Anterior cingulate cortex (tissue), 58 donors: ENCODE results near the gene NME3.

Experiments used
- DNase-seq, 58 donors: peaks; one replicate each; lab custom pipeline; 2025; lab: John Stamatoyannopoulos, UW

NME3 gene

DNA sequence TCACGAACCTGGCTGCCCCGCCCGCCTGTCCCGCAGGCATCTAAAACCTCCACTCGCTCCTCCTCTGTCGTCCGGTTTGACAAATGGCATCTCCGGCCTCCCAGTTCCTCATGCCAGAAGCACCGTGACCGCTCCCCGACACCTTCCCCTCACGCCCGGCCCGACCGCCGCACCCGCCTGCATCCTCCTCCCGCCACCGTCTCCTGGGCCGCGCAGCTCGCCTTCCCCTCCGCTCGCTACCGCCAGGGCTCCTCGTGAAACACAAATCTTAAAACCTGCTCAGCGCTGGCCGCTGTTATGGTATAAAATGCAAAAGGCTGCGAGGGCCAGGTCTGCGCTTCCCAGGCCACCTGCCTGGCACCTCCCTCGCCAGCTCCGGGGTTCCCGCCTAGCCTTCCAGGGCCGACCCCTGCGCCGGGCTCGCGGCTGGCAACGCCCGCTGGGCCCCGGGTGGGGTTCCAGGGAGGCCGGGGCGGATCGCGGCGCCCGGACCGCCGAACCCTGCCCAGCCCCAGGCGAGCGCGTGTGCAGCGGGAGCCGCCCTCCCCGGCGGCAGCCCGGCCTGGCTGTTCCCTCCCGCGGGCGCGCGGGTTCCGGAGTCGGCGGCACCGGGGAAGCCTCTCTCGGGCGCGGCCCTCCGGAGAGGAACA lies 10.5 kb upstream of the NME3 start:
- peak in 1 of 58 donors; percentile 41 for DNase-seq

DNA sequence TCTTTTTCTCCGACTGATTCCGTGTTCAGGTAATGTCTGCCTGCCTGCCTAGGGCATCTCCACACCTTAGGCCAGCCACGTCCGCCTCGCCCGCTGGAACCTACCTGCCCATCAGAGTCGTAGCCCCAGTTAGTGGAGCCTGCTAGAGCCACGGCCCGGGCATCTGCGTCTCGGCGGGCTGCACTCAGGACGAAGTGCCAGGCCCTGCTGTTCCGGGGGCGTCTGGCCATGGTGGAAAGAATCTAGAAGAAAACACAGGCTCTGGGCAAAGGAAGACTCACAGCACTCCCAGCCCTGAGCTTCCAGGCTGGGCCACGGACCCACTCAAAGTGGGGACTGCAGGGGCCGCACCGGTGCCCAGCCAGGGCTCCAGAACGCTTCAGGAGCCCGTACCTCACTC lies 9.9 kb upstream of the NME3 start:
- DNase-seq, result no peak

DNA sequence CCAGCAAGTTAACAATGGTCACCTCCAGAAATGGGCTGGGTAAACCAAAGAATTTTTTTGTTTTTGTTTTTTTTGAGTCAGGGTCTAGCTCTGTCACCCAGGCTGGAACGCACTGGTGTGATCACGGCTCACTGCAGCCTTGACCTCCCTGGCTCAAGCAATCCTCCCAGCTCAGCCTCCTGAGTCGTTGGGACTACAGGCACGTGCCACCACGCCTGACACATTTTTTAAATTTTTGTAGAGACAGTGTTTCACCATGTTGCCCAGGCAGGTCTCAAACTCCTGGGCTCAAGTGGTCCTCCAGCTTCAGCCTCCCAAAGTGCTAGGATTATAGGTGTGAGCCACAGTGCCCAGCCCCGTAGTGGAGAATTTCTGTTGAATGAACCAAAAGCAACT lies 9.3 kb upstream of the NME3 start:
- no peak for DNase-seq

- no peak for DNase-seq
Observed at GRCh38 chr16:1779741-1780676, 8.7 kb upstream of the NME3 start.

DNA sequence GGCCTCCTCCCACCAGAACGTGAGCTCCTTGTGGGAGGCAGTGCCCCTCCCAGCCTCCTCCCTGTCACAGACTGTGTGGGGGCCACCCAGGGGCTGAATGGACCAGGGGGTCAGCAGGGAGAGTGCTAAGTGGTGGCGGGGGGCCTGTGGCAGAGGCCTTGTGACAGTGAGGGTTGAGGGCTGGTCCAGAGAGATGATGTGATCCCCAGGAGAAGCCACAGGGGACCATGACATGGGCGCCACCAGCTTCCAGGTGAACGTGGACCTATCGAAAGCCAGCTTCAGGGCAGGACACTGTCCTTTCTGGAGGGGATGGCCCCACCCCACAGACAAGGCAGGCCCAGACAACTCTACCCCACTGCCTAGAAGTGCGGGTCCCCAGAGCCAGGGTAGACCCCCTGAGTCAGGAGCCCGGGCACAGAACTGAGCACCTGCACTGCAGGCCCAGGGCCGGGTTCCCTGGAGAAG lies 7.9 kb upstream of the NME3 start:
- no peak for DNase-seq

DNA sequence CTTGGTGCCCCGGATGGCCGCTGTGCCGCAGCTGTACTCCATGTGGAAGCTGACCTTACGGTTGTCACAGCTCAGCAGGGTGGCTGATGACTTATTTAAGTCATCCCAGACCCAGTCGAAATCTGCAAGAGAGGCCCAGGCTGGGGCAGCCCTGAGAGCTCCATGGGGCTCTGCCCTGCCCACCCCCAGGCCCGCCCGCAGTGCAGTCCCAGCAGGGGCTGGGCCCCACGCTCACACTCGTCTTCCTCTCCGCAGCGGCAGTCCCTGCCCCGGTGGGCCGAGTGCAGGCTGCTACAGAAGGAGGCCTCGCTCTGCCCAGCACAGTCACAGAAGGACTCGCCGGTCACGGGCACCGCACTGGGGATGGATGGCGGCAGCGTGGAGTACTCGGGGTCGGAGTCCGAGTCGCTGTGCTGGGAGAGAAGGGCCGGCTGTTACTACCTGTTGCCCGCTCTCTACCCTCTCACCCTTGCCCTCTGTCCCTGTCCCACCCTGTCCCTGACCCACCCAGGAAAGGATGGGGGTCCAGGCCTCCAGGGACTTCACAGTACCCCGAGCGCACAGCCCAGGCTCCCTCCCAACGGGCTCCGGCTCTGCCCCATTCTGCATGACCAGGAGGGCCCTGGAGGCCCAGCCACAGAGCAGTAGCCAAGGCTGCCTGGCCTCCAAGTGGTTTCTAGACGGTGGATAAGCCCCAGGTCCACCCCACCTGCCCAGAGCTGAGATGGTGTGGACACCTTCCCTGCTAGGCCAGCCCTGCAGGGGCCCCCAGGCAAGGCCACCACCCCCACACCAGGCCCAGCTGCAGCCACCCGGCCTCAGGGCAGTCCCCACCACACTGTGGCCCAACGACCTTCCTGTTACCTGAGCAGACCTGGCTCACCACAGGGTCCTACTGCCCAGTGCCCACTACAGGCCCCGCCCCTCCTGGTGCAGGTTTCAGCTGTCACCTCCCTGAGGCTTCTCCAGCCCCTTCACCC lies 7.1 kb upstream of the NME3 start:
- DNase-seq, result no peak

GRCh38 chr16:1777375-1778199 lies 6.2 kb upstream of the NME3 start:
- no peak for DNase-seq

DNA sequence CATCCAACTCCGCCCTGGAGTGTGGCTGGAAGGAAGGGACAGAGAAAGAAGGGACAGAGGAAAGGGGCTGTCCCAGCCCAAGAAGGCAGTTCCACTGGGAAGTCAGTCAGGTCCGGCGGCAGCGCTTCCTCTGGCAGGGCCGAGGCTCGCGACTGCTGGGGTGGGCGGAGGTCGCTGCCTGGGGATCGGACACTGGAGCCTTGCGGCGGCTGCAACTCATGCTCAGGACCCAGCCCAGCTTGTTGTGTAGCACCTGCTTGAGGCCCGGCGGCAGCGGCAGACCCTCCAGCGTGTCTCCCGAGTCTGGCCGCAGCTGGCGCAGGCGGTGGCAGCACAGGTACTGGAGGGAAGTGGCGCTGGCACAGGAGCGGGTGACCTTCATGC lies 5.6 kb upstream of the NME3 start:
- no peak for DNase-seq

- no peak for DNase-seq
Observed at GRCh38 chr16:1776672-1776955, 5.3 kb upstream of the NME3 start.

GRCh38 chr16:1775846-1776671 lies 4.7 kb upstream of the NME3 start:
- no peak for DNase-seq

DNA sequence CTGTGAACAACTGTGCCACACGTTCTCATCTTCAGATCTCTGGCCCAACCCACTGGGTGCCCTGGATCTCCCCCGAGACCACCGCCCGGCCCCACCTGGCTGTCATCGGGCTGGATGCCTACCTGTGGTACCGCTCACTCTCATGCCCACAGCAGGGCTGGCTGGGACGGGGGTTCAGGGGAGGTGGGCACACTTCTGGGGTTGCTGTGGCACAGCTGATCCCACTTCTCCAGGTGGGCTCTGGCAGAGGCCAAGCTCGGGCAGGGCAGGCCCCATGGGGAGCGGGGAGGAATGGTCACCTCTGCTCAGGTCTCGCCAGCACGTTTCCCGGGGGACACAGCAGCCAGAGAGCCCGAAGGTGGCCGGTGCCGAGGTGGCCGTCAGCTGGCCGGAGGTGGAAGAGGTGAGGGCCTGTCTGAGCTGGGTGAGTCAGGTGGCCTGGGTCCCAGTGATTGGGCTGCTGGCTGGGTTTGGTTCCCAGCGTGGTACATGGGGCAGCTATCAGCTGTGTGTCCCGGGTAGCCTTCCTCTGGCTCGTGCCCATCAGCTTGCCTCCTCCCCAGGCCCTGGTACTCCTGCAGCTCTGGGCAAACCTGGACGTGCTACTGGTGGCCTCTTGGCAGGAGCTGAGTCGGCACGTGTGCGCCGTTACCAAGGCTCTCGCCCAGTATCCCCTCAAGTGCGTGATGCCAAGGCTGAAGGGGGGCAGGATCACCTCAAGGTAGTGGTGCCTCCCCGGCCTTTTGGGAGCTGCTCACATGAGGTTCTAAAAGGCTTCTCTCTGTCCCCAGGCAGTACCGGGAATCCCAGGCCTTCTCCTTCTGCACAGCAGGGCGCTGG lies 3.9 kb upstream of the NME3 start:
- DNase-seq, result no peak

- no peak for DNase-seq
Observed at GRCh38 chr16:1774448-1774780, 3.1 kb upstream of the NME3 start.

GRCh38 chr16:1773703-1774447 lies 2.5 kb upstream of the NME3 start:
- DNase-seq, result peak in 11 of 58 donors; percentile 19 to 48 (median 40)

DNA sequence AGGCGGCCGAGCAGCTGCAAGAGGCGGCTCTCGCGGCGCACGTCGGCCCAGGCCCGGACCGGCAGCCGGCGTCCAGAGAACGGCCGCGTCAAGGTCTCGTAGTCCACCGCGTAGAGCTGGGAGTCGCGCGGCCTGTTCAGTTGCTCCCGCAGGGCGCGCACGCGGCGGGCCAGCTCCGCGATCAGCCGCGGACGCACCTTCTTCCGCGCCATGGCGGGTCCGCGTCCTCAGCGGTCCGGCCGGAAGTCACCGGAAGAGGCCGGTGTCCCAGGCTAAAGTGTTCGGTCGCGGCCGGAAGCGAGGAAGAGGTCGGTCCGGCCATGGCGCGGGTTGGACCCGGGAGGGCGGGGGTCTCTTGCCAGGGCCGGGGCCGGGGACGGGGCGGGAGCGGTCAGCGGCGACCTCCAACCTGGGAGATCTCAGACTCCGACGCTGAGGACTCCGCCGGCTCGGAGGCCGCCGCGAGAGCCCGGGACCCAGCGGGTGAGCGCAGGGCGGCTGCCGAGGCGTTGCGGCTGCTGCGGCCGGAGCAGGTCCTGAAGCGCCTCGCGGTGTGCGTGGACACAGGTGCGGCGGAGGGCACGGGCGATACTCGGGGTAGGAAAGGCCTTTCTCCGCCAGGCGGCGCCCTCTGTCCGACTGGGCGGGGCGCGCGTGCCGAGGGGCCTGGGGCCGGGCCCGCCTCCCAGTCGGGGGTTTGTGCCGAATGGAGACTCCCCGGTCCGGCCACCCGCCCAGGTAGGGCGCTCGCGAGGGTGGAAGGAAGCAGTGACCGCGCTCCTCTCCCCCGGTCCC lies 1.8 kb upstream of the NME3 start, which contains the start of gene MRPS34:
Gene MRPS34 (minus strand): TSS at position 227 of the 795 bp plus-strand sequence. CDS start 15 bp downstream, at position 212.
- peak in 57 of 58 donors; percentile 16 to 85 (median 70) for DNase-seq

- peak in 7 of 58 donors; percentile 18 to 62 (median 34) for DNase-seq
Observed at GRCh38 chr16:1772362-1772907, 1.1 kb upstream of the NME3 start, which contains the start of gene EME2. Gene EME2 (plus strand): TSS chr16:1772810. CDS start chr16:1773228, 418 bp downstream.

DNA sequence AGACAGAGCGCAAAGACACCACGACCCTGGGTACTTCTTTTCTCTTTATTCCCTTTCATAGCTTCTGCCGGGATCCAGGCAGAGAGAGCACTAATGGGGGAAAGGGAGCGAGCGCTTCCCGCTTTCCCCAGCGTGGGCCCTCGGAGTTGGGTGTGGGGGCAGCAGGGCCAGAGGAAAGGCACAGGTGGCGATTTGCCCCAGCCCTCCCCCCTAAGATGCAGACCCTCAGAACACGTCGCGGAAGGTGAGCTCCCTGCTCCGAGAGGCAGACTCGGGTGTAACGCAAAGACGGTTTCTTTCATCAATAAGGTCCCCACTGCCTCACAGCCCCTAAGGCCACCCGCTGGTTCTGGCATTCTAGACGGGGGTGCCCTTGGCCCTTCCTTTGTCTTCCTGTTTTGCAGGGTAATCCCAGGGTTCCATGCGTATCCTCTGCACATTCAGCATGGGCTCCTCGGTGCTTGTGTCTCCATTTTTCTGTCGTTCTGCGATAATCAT lies 570 bp upstream of the NME3 start:
- no peak for DNase-seq
